Tibial artery (tissue), 4 donors: ENCODE results near the gene ASPHD1.

Experiments used
- DNase-seq, 2 donors: peaks; one replicate each; pipeline ENCODE4 v3.0.0-alpha.2; 2019
- H3K27ac ChIP-seq, 2 donors: fragments of 200-600 bp; sonication (generic) in 1 of 2; 1 replicate in 1 of 2; 2 replicates in 1 of 2; pipeline ENCODE4 v1.5.1; 2018 to 2019; ENCODE audit warnings: mild to moderate bottlenecking in 1 of 2
- H3K27me3 ChIP-seq, 2 donors: fragments of 200-600 bp; sonication (generic) in 1 of 2; one replicate each; pipeline versions ENCODE4 v1.5.1 to v1.6.0; 2016 to 2019
- H3K36me3 ChIP-seq, 3 donors: fragments of 200-600 bp; sonication (generic) in 2 of 3; one replicate each; pipeline ENCODE4 v1.5.1; 2016 to 2019; ENCODE audit warnings: mild to moderate bottlenecking in 2 of 3
- H3K4me1 ChIP-seq, 4 donors: fragments of 200-600 bp; sonication (generic) in 2 of 4; 1 replicate in 3 of 4; 2 replicates in 1 of 4; pipeline ENCODE4 v1.5.1; 2016 to 2019
- H3K4me3 ChIP-seq, 2 donors: fragments of 200-600 bp; sonication (generic) in 1 of 2; 1 replicate in 1 of 2; 2 replicates in 1 of 2; pipeline ENCODE4 v1.5.1; 2018 to 2019; ENCODE audit warnings: mild to moderate bottlenecking in 2 of 2
- H3K9me3 ChIP-seq, 3 donors: fragments of 200-600 bp; sonication (generic) in 1 of 3; one replicate each; pipeline ENCODE4 v1.5.1; 2016 to 2019
- intact Hi-C: fragments of 100-400 bp; cut with DNase I; formaldehyde crosslinking; loops from one replicate; pipeline ENCODE4 v1.15.0; 2023; ENCODE audit warnings: low total_unique reads
- TF ChIP-seq, protein P1 (sequence below), 2 experiments: fragments of 200-600 bp in 1 of 2; fragments of 450-650 bp in 1 of 2; IDR thresholded peaks; one replicate each; pipeline ENCODE4 v1.5.1; 2017 to 2019; ENCODE audit warnings: antibody characterized with exemption in 2 of 2, mild to moderate bottlenecking in 1 of 2, moderate library complexity in 1 of 2

ASPHD1 gene

GRCh38 chr16:29899516-29900101 lies 679 bp upstream of the ASPHD1 start, which contains the start of gene SEZ6L2:
Gene SEZ6L2, minus strand, starts transcription at chr16:29899550. Its CDS starts 531 bp downstream, at chr16:29899019.
- peak in 1 of 2 donors; percentile 45 for DNase-seq
- Histone ChIP-seq H3K9me3 (no peaks in the 10 kb centered on the region), H3K4me3 (peak within 1 kb of the TSS; percentile 49 to 56), H3K4me1 (peaks cover 0 to 26% (median 12%) of the 10 kb centered on the region in 4 donors), H3K36me3 (no peaks in the 10 kb centered on the region), H3K27me3 (peaks cover 2 to 48% of the 10 kb centered on the region in 2 donors), H3K27ac (no peak within 1 kb of the TSS)
- TF ChIP-seq, protein P1, sequence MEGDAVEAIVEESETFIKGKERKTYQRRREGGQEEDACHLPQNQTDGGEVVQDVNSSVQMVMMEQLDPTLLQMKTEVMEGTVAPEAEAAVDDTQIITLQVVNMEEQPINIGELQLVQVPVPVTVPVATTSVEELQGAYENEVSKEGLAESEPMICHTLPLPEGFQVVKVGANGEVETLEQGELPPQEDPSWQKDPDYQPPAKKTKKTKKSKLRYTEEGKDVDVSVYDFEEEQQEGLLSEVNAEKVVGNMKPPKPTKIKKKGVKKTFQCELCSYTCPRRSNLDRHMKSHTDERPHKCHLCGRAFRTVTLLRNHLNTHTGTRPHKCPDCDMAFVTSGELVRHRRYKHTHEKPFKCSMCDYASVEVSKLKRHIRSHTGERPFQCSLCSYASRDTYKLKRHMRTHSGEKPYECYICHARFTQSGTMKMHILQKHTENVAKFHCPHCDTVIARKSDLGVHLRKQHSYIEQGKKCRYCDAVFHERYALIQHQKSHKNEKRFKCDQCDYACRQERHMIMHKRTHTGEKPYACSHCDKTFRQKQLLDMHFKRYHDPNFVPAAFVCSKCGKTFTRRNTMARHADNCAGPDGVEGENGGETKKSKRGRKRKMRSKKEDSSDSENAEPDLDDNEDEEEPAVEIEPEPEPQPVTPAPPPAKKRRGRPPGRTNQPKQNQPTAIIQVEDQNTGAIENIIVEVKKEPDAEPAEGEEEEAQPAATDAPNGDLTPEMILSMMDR (IDR thresholded peaks at IDR 0.05) = no peak
- intact Hi-C loops = no loop called here

DNA sequence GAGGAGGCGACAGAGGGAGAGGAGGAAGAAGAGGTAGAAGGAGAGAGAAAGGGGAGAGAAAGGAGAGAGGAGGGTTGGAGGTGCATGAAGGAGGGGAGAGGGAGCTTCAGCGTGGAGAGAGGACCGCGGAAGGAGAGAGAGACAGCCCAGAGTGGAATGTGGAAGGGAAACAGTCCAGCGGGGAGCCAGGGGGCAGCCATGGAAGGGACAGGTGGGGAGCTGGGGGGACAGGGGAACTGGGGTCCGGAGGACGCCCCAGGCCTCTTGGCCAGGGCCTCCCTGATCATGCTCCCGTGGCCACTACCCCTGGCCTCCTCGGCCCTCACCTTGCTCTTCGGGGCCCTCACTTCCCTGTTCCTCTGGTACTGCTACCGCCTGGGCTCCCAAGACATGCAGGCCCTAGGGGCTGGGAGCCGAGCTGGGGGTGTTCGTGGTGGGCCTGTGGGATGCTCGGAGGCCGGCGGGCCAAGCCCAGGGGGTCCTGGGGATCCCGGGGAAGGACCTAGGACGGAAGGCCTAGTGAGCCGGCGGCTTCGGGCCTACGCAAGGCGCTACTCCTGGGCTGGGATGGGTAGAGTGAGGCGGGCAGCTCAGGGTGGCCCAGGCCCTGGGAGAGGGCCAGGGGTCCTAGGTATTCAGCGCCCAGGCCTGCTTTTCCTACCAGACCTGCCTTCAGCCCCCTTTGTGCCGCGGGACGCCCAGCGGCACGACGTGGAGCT lies 759 bp downstream of the ASPHD1 start:
- DNase-seq = no peak
- Histone ChIP-seq H3K36me3 (no peaks in the 10 kb centered on the region), H3K9me3 (no peaks in the 10 kb centered on the region), H3K27ac (no peak overlapping the region), H3K4me3 (peak overlapping the region; percentile 49 to 56), H3K4me1 (peaks cover 0 to 26% (median 12%) of the 10 kb centered on the region in 4 donors), H3K27me3 (peaks cover 2 to 43% of the 10 kb centered on the region in 2 donors)
- intact Hi-C loops = no loop called here
- TF ChIP-seq, protein P1 (IDR thresholded peaks at IDR 0.05) = no peak

GRCh38 chr16:29901607-29901945 lies 1.3 kb downstream of the ASPHD1 start:
- intact Hi-C loops = no loop called here
- Histone ChIP-seq H3K4me1 (peaks cover 0 to 26% (median 12%) of the 10 kb centered on the region in 4 donors), H3K36me3 (peaks cover 0 to 5% (median 0%) of the 10 kb centered on the region in 3 donors), H3K27ac (no peak overlapping the region), H3K4me3 (no peak overlapping the region), H3K9me3 (no peaks in the 10 kb centered on the region), H3K27me3 (peaks cover 2 to 40% of the 10 kb centered on the region in 2 donors)
- DNase-seq = no peak
- TF ChIP-seq, protein P1 (IDR thresholded peaks at IDR 0.05) = no peak

DNA sequence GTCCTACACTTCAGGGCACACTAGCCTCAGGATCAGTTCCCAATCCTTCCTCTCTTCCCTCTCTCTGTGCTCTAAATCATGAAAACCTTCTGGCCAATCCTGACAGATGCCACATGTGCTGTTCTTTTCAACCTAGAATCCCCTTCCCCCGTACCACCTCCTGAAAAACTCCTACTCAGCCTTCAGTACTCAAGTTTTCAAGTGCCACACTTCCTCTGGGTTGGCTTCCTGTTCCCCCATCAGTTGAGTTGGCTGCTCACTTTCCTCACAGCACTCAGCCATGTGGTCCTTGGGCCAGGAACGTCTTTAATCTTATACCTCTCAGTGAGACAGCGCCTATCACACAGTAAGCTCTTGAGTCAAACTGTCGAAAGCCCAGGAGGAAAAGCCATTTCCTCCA lies 3.3 kb downstream of the ASPHD1 start:
- Histone ChIP-seq H3K4me1 (peaks cover 0 to 26% (median 12%) of the 10 kb centered on the region in 4 donors), H3K27me3 (peaks cover 0 to 20% of the 10 kb centered on the region in 2 donors), H3K4me3 (no peak overlapping the region), H3K27ac (no peak overlapping the region), H3K9me3 (no peaks in the 10 kb centered on the region), H3K36me3 (peaks cover 0 to 10% (median 0%) of the 10 kb centered on the region in 3 donors)
- intact Hi-C loops = no loop called here
- TF ChIP-seq, protein P1 (IDR thresholded peaks at IDR 0.05) = no peak
- no peak for DNase-seq

DNA sequence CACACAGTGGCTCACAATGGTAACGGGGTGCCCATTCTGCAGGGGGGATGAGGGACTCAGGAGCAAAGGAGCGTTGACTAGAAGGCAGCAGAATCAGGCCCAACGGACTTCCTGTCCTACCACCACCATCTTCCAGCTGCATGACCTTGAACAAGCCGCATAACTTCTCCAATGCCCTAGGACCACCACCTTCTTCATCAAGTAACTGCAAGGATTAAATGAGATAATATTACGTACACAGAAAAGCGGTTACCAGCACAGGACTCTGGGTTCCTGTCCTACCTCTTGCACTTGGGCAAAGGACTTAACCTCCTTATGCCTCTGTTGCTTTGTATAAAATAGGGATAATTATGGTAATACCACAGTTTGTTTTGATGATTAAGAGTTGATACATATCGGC lies 4.7 kb downstream of the ASPHD1 start:
- Histone ChIP-seq H3K4me3 (no peak overlapping the region), H3K27ac (no peak overlapping the region), H3K4me1 (peaks cover 0 to 14% (median 8%) of the 10 kb centered on the region in 4 donors), H3K9me3 (no peaks in the 10 kb centered on the region), H3K36me3 (peaks cover 0 to 10% (median 0%) of the 10 kb centered on the region in 3 donors), H3K27me3 (peaks cover 0 to 15% of the 10 kb centered on the region in 2 donors)
- intact Hi-C loops = no loop called here
- TF ChIP-seq, protein P1 (IDR thresholded peaks at IDR 0.05) = no peak
- DNase-seq = no peak
